MM.1S (cell line): ENCODE data around the gene RPS6KA4.
"Not testable (repeated sequence)": the region's sequence is repeated elsewhere in the genome, so short reads cannot be mapped to it uniquely, and the experiment has no call there.

Experiments
- DNase-seq: peaks from one replicate; pipeline ENCODE4 v3.0.0-alpha.2; 2015
- H2AFZ ChIP-seq: fragments of 300-600 bp; sonication (generic); 2 replicates; pipeline ENCODE4 v1.6.0; 2016; ENCODE audit warnings: antibody characterized with exemption, low read length
- H3F3A ChIP-seq: fragments of 300-600 bp; sonication (generic); 2 replicates; pipeline ENCODE4 v1.6.1; 2016; ENCODE audit warnings: mild to moderate bottlenecking, antibody characterized with exemption, low read length, moderate library complexity, mixed read lengths; ENCODE audit not compliant: insufficient read depth
- H3K27ac ChIP-seq: fragments of 300-600 bp; sonication (generic); 2 replicates; pipeline ENCODE4 v1.5.1; 2016; ENCODE audit warnings: mild to moderate bottlenecking, low read length
- H3K27me3 ChIP-seq: fragments of 300-600 bp; sonication (generic); replicated peaks from 2 replicates; pipeline ENCODE4 v1.6.0; 2016; ENCODE audit warnings: low read length; ENCODE audit not compliant: insufficient read depth
- H3K36me3 ChIP-seq: fragments of 300-600 bp; sonication (generic); replicated peaks from 2 replicates; pipeline ENCODE4 v1.6.1; 2016; ENCODE audit warnings: mild to moderate bottlenecking, low read length, mixed read lengths; ENCODE audit not compliant: insufficient read depth
- H3K4me1 ChIP-seq: fragments of 300-600 bp; sonication (generic); 2 replicates; pipeline ENCODE4 v1.6.1; 2016; ENCODE audit warnings: low read length, mixed read lengths
- H3K4me2 ChIP-seq: fragments of 300-600 bp; sonication (generic); 2 replicates; pipeline ENCODE4 v1.6.0; 2016; ENCODE audit warnings: low read depth, low read length
- H3K4me3 ChIP-seq: fragments of 300-600 bp; sonication (generic); 2 replicates; pipeline ENCODE4 v1.5.1; 2016; ENCODE audit warnings: low read length, mixed read lengths
- H3K79me2 ChIP-seq: fragments of 300-600 bp; sonication (generic); 2 replicates; pipeline ENCODE4 v1.6.1; 2016; ENCODE audit warnings: mixed run types, low read length, mixed read lengths
- H3K9ac ChIP-seq: fragments of 300-600 bp; sonication (generic); 2 replicates; pipeline ENCODE4 v1.6.1; 2016; ENCODE audit warnings: low read length, mixed read lengths
- H3K9me2 ChIP-seq: fragments of 300-600 bp; sonication (generic); replicated peaks from 2 replicates; pipeline ENCODE4 v1.6.1; 2016; ENCODE audit warnings: mild to moderate bottlenecking, low read length, mixed read lengths; ENCODE audit not compliant: insufficient read depth
- H3K9me3 ChIP-seq: fragments of 300-600 bp; sonication (generic); replicated peaks from 2 replicates; pipeline ENCODE4 v1.6.1; 2016; ENCODE audit warnings: mild to moderate bottlenecking, low read length, mixed read lengths; ENCODE audit not compliant: insufficient read depth
- H4K20me1 ChIP-seq: fragments of 300-600 bp; sonication (generic); 2 replicates; pipeline ENCODE4 v1.6.1; 2016; ENCODE audit warnings: mild to moderate bottlenecking, low read length, moderate library complexity, mixed read lengths; ENCODE audit not compliant: insufficient read depth
- CTCF ChIP-seq: fragments of 300-600 bp; sonication (generic); IDR thresholded peaks from 2 replicates; pipeline ENCODE4 v1.5.1; 2016; ENCODE audit warnings: antibody characterized with exemption, low read length, mixed read lengths
- EZH2 ChIP-seq: fragments of 300-600 bp; sonication (generic); optimal IDR thresholded peaks from 2 replicates; pipeline ENCODE3; 2017; ENCODE audit warnings: low read depth, mild to moderate bottlenecking, antibody characterized with exemption, low read length, mixed read lengths
- EZH2phosphoT487 ChIP-seq: fragments of 300-600 bp; sonication (generic); IDR thresholded peaks from 2 replicates; pipeline ENCODE4 v1.6.1; 2018; ENCODE audit warnings: antibody characterized with exemption, low read length

RPS6KA4 gene

GRCh38 chr11:64322925-64323260, 36.1 kb upstream of the RPS6KA4 start:
- no peak overlapping the region for H3K4me3 ChIP-seq
- no peaks in the 10 kb centered on the region for H4K20me1 ChIP-seq
- TF ChIP-seq EZH2phosphoT487: no peak
- peaks cover 9% of the 10 kb centered on the region; the same call in 1 of the 2 replicates for H3K79me2 ChIP-seq
- H2AFZ ChIP-seq: no peak overlapping the region
- no peak overlapping the region for H3K9ac ChIP-seq
- H3K27ac ChIP-seq: no peak overlapping the region
- 0 out of 2 replicates have a peak, but pooled peaks cover 3% of the 10 kb centered on the region for H3K27me3 ChIP-seq
- no peaks in the 10 kb centered on the region for H3K9me2 ChIP-seq
- H3K4me1 ChIP-seq: peaks cover 6% of the 10 kb centered on the region
- H3K36me3 ChIP-seq: no peaks in the 10 kb centered on the region
- DNase-seq: no peak
- no peak overlapping the region for H3K4me2 ChIP-seq
- no peaks in the 10 kb centered on the region for H3K9me3 ChIP-seq
- peaks cover 11% of the 10 kb centered on the region for H3F3A ChIP-seq

- no peaks in the 10 kb centered on the region for H3K36me3 ChIP-seq
- H3K9me2 ChIP-seq: no peaks in the 10 kb centered on the region
- H4K20me1 ChIP-seq: no peaks in the 10 kb centered on the region
- H3K79me2 ChIP-seq: peaks cover 9% of the 10 kb centered on the region; the same call in 1 of the 2 replicates
- no peak for DNase-seq
- no peaks in the 10 kb centered on the region for H3K9me3 ChIP-seq
- no peak overlapping the region for H3K27ac ChIP-seq
- H3K9ac ChIP-seq: no peak overlapping the region
- TF ChIP-seq EZH2phosphoT487 (no peak), CTCF (no peak), EZH2 (no peak)
- no peak overlapping the region for H3K4me2 ChIP-seq
- 0 out of 2 replicates have a peak, but pooled peaks cover 3% of the 10 kb centered on the region for H3K27me3 ChIP-seq
- H3F3A ChIP-seq: peaks cover 7% of the 10 kb centered on the region
- peaks cover 6% of the 10 kb centered on the region for H3K4me1 ChIP-seq
- H3K4me3 ChIP-seq: no peak overlapping the region
- H2AFZ ChIP-seq: no peak overlapping the region
Observed at GRCh38 chr11:64323373-64323772, 35.6 kb upstream of the RPS6KA4 start.

- not testable (repeated sequence) for H3K79me2 ChIP-seq, H3K4me1 ChIP-seq, H3K4me3 ChIP-seq
Observed at GRCh38 chr11:64323984-64324383, 35.0 kb upstream of the RPS6KA4 start.

GRCh38 chr11:64324692-64325469, 34.1 kb upstream of the RPS6KA4 start:
- no peak for TF ChIP-seq EZH2
- TF ChIP-seq EZH2phosphoT487: no peak
- TF ChIP-seq CTCF: no peak
- no peaks in the 10 kb centered on the region for H3F3A ChIP-seq
- H4K20me1 ChIP-seq: no peaks in the 10 kb centered on the region
- no peak overlapping the region for H2AFZ ChIP-seq
- no peaks in the 10 kb centered on the region for H3K79me2 ChIP-seq
- no peaks in the 10 kb centered on the region for H3K4me1 ChIP-seq
- H3K27ac ChIP-seq: no peak overlapping the region
- H3K9me3 ChIP-seq: no peaks in the 10 kb centered on the region
- no peak overlapping the region for H3K4me2 ChIP-seq
- no peak for DNase-seq
- 0 out of 2 replicates have a peak, but pooled peaks cover 3% of the 10 kb centered on the region for H3K27me3 ChIP-seq
- H3K9me2 ChIP-seq: no peaks in the 10 kb centered on the region
- H3K36me3 ChIP-seq: no peaks in the 10 kb centered on the region
- H3K9ac ChIP-seq: no peak overlapping the region
- H3K4me3 ChIP-seq: no peak overlapping the region

More at GRCh38 chr11:64323984-64324383, 35.0 kb upstream of the RPS6KA4 start:
- not testable (repeated sequence) for DNase-seq, H3K27ac ChIP-seq, H3K9ac ChIP-seq, H3K27me3 ChIP-seq, H3K4me2 ChIP-seq, H4K20me1 ChIP-seq, H3K9me2 ChIP-seq, H3K36me3 ChIP-seq, H2AFZ ChIP-seq, H3F3A ChIP-seq, H3K9me3 ChIP-seq
